ENCODE measurements around the gene NINL.
"Not testable (repeated sequence)": the region's sequence is repeated elsewhere in the genome, so short reads cannot be mapped to it uniquely, and the experiment has no call there.

DNA sequence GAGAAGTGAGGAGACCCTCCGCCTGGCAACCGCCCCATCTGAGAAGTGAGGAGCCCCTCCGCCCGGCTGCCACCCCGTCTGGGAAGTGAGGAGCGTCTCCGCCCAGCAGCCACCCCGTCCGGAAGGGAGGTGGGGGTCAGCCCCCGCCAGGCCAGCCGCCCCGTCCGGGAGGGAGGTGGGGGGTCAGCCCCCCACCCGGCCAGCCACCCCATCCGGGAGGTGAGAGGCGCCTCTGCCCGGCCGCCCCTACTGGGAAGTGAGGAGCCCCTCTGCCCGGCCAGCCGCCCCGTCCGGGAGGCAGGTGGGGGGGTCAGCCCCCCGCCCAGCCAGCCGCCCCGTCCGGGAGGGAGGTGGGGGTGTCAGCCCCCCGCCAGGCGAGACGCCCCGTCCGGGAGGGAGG is 23.6 kb downstream of the NINL start:
- TF ChIP-seq, protein P1, sequence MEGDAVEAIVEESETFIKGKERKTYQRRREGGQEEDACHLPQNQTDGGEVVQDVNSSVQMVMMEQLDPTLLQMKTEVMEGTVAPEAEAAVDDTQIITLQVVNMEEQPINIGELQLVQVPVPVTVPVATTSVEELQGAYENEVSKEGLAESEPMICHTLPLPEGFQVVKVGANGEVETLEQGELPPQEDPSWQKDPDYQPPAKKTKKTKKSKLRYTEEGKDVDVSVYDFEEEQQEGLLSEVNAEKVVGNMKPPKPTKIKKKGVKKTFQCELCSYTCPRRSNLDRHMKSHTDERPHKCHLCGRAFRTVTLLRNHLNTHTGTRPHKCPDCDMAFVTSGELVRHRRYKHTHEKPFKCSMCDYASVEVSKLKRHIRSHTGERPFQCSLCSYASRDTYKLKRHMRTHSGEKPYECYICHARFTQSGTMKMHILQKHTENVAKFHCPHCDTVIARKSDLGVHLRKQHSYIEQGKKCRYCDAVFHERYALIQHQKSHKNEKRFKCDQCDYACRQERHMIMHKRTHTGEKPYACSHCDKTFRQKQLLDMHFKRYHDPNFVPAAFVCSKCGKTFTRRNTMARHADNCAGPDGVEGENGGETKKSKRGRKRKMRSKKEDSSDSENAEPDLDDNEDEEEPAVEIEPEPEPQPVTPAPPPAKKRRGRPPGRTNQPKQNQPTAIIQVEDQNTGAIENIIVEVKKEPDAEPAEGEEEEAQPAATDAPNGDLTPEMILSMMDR (optimal IDR thresholded peaks at IDR 0.05 in 1 of 3, IDR thresholded peaks at IDR 0.05 in 1 of 3, conservative IDR thresholded peaks at IDR 0.05 in 1 of 3; ENCODE audit: extremely low read depth in 1 of 3, insufficient read depth in 2 of 3, low read length in 3 of 3), result not testable (repeated sequence)
- TF ChIP-seq EZH2 (IDR thresholded peaks at IDR 0.05; ENCODE audit: low read length), result not testable (repeated sequence)
